Endothelial cell of umbilical vein (primary cell): ENCODE data around the gene TXNRD1. TPM values are rescaled to one million over a fixed set of nuclear protein-coding genes. Genes with fewer than 3 reads are reported as not detected.

Experiments used
- BruUV-seq: library from RNA; stranded (reverse); fragments of 400-500 nt; replicated peaks from 2 replicates; lab custom pipeline; 2021; lab: Mats Ljungman, UMichigan
- CTCF ChIA-PET: fragments of 300-600, 350-600 bp; sonication (Branson Sonifier 250); formaldehyde crosslinking; loops from one replicate; lab custom pipeline; 2021; ENCODE audit warnings: antibody characterized with exemption, inconsistent platforms; lab: Charles Lee
- POLR2A ChIA-PET: fragments of 300-600, 350-600 bp; sonication (Branson Sonifier 250); formaldehyde crosslinking; loops from one replicate; lab custom pipeline; 2021; ENCODE audit warnings: antibody characterized with exemption, inconsistent platforms; lab: Charles Lee
- DNase-seq: peaks from one replicate; pipeline ENCODE4 v3.0.0-alpha.2; 2011; ENCODE audit warnings: low read depth, low spot score
- FAIRE-seq: peaks from 2 replicates; lab custom pipeline; 2011; peaks lifted over from hg19 to GRCh38; lab: Jason Lieb, UNC
- H2AFZ ChIP-seq: 2 replicates; pipeline ENCODE4 v1.6.0; 2012; ENCODE audit warnings: low read depth, low read length, control low read depth, inconsistent platforms
- H3K27ac ChIP-seq: 2 replicates; pipeline ENCODE4 v1.5.1; 2011; ENCODE audit warnings: low read depth, mild to moderate bottlenecking, control low read depth, low read length, moderate library complexity; ENCODE audit not compliant: insufficient read depth
- H3K27me3 ChIP-seq, 2 experiments: 2 replicates each; pipeline versions ENCODE4 v1.6.0 to v1.6.1; 2011; ENCODE audit warnings: low read length in 2 of 2, mixed read lengths in 1 of 2; ENCODE audit not compliant: control insufficient read depth in 2 of 2, insufficient read depth in 2 of 2
- H3K36me3 ChIP-seq, 2 experiments: 2 replicates in 1 of 2; 3 replicates in 1 of 2; pipeline ENCODE4 v1.5.1; 2011; ENCODE audit warnings: low read length in 2 of 2, mild to moderate bottlenecking in 1 of 2, moderate library complexity in 1 of 2; ENCODE audit not compliant: control insufficient read depth in 2 of 2, insufficient read depth in 2 of 2; ENCODE audit errors: extremely low read depth in 1 of 2
- H3K4me1 ChIP-seq: 3 replicates; pipeline ENCODE4 v1.5.1; 2011; ENCODE audit warnings: mild to moderate bottlenecking, low read length; ENCODE audit not compliant: control insufficient read depth, insufficient read depth; ENCODE audit errors: extremely low read depth
- H3K4me2 ChIP-seq: 2 replicates; pipeline ENCODE4 v1.6.1; 2011; ENCODE audit warnings: low read length, control low read depth, mixed read lengths; ENCODE audit not compliant: insufficient read depth
- H3K4me3 ChIP-seq, 3 experiments: fragments of 200-600 bp in 1 of 3; sonication (generic), shearing (Covaris generic) in 1 of 3; replicated peaks in 1 of 3; 2 replicates each; pipeline ENCODE4 v1.5.1; 2011 to 2016; ENCODE audit warnings: control low read depth in 3 of 3, low read length in 3 of 3, mild to moderate bottlenecking in 2 of 3, inconsistent platforms in 1 of 3, low read depth in 1 of 3, moderate library complexity in 1 of 3; ENCODE audit not compliant: insufficient read depth in 1 of 3
- H3K79me2 ChIP-seq: 2 replicates; pipeline ENCODE4 v1.6.0; 2012; ENCODE audit warnings: low read length, inconsistent platforms; ENCODE audit not compliant: control insufficient read depth, insufficient read depth
- H3K9ac ChIP-seq: replicated peaks from 2 replicates; pipeline ENCODE3; 2011; ENCODE audit warnings: low read length, control low read depth; ENCODE audit not compliant: insufficient read depth; ENCODE audit errors: extremely low read depth
- H3K9me1 ChIP-seq: replicated peaks from 3 replicates; pipeline ENCODE4 v1.6.0; 2011; ENCODE audit warnings: mild to moderate bottlenecking, low read length; ENCODE audit not compliant: control insufficient read depth, insufficient read depth; ENCODE audit errors: extremely low read depth
- H3K9me3 ChIP-seq: replicated peaks from 2 replicates; pipeline ENCODE4 v1.5.1; 2012; ENCODE audit warnings: low read length, inconsistent platforms; ENCODE audit not compliant: control insufficient read depth, insufficient read depth
- H4K20me1 ChIP-seq: replicated peaks from 2 replicates; pipeline ENCODE3; 2011; ENCODE audit warnings: mild to moderate bottlenecking, low read length; ENCODE audit not compliant: control insufficient read depth, insufficient read depth; ENCODE audit errors: extremely low read depth
- CTCF ChIP-seq, 2 donors: IDR thresholded peaks; 1 replicate in 1 of 2; 2 replicates in 1 of 2; pipeline ENCODE4 v1.5.1; 2011; ENCODE audit warnings: low read length in 2 of 2, mild to moderate bottlenecking in 2 of 2, moderate library complexity in 2 of 2, control low read depth in 1 of 2, inconsistent platforms in 1 of 2, low read depth in 1 of 2; ENCODE audit not compliant: insufficient read depth in 1 of 2; ENCODE audit errors: extremely low read depth in 1 of 2
- EZH2 ChIP-seq: IDR thresholded peaks from 2 replicates; pipeline ENCODE4 v1.6.1; 2012; ENCODE audit warnings: borderline replicate concordance, low read depth, mild to moderate bottlenecking, moderate library complexity, low read length, inconsistent platforms; ENCODE audit not compliant: severe bottlenecking
- FOS ChIP-seq: IDR thresholded peaks from 2 replicates; pipeline ENCODE4 v1.6.1; 2011; ENCODE audit warnings: mild to moderate bottlenecking, low read length, moderate library complexity, borderline replicate concordance; ENCODE audit not compliant: insufficient read depth
- GATA2 ChIP-seq: IDR thresholded peaks from 2 replicates; pipeline ENCODE4 v1.7.0; 2011; ENCODE audit warnings: low read depth, mild to moderate bottlenecking, moderate library complexity, mixed read lengths, low read length; ENCODE audit not compliant: insufficient read length, insufficient read depth
- JUN ChIP-seq: IDR thresholded peaks from 2 replicates; pipeline ENCODE4 v1.6.1; 2011; ENCODE audit warnings: borderline replicate concordance, low read depth; ENCODE audit not compliant: insufficient read length, insufficient read depth
- MYC ChIP-seq: IDR thresholded peaks from one replicate; pipeline ENCODE4 v1.6.1; 2011; ENCODE audit warnings: mild to moderate bottlenecking, low read depth, low read length
- POLR2A ChIP-seq: IDR thresholded peaks from 2 replicates; pipeline ENCODE4 v1.6.1; 2012; ENCODE audit warnings: low read depth, mild to moderate bottlenecking, control low read depth, low read length
- POLR2AphosphoS5 ChIP-seq: IDR thresholded peaks from 2 replicates; pipeline ENCODE4 v1.6.1; 2012; ENCODE audit warnings: low read depth, mild to moderate bottlenecking, control low read depth, low read length, moderate library complexity; ENCODE audit not compliant: insufficient read depth
- dilution Hi-C: fragments of 300-500 bp; cut with MboI; formaldehyde crosslinking; loops from one replicate; pipeline ENCODE4 v1.15.0; 2019; ENCODE audit warnings: low sequenced_read_pairs; ENCODE audit not compliant: extremely low pct_ligation_motif_present
- intact Hi-C: fragments of 100-400 bp; cut with micrococcal nuclease; formaldehyde crosslinking; loops from one replicate; pipeline ENCODE4 v1.10.0; 2022
- polyA plus RNA-seq, 4 experiments: library from polyadenylated mRNA; depleted of rRNA in 3 of 4; stranded (reverse) in 3 of 4; unstranded in 1 of 4; fragments of >200 nt; gene quantifications; 2 replicates each; pipeline versions ENCODE4 v1.2.1 to v1.2.3, GENCODE V29; 2011 to 2012; ENCODE audit warnings: missing spikeins in 1 of 4
- total RNA-seq: library from RNA; stranded (reverse); gene quantifications from 2 replicates; pipeline ENCODE4 v1.2.3, GENCODE V29; 2021
- TF ChIP-seq, protein P1 (sequence below): IDR thresholded peaks from 2 replicates; pipeline ENCODE4 v1.6.1; 2011; ENCODE audit not compliant: insufficient read depth, insufficient read length

The TXNRD1 gene
- total and polyA plus RNA-seq, 2 donors (not counting 3 experiments of a cell fraction or from before 2014, with no cell fraction given) = 309 to 566 TPM

DNA sequence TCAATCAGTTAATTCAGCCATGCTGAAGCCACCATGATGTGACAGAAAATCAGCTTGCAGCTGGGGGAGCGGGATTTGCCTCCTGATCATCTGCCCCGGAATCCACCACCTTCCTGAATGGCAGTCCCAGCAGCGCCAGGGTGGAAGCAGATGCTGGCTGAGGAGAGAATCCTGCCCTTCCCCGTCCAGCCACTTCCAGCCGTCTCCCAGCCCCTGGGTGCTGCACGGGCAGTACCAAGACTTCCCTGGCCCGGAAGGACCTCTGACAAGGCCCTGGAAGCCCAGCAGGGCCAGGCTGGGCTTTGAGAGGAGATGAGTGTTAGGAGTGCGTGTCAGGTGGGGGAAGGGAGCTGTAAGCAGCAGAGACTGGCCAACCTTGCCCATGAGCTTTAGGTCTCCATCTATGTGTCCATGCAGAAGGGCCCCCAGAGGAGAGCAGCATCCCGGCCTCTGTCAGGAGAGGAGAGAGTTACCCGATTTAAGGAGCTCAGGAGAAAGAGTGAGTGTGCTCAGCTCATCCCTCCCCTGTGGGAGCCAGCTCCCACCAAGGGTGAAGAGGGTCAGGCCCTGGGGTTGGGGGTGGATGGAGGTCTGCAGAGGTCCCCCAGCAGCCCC is 157.2 kb downstream of the TXNRD1 start:
- DNase-seq = no peak
- H3K9ac ChIP-seq = no peak overlapping the region
- ChIA-PET POLR2A (no interaction called here), CTCF (interaction anchor here (1.1 to 2.7 kb wide), 4 partner anchors 9 to 681 kb away, joined by 3 to 28 read pairs (median 4); no protein-coding TSS in a partner anchor)
- no peak for FAIRE-seq
- no peaks in the 10 kb centered on the region for H3K9me1 ChIP-seq
- H3K9me3 ChIP-seq = peaks cover 3% of the 10 kb centered on the region
- TF ChIP-seq GATA2 (no peak), FOS (no peak), MYC (no peak), CTCF (IDR thresholded peaks at IDR 0.05; ENCODE audit: extremely low read depth in 1 of 2, insufficient read depth in 1 of 2, low read depth in 1 of 2, low read length in 2 of 2) (no peak), POLR2AphosphoS5 (no peak), POLR2A (no peak), JUN (no peak), EZH2 (no peak)
- TF ChIP-seq, protein P1, sequence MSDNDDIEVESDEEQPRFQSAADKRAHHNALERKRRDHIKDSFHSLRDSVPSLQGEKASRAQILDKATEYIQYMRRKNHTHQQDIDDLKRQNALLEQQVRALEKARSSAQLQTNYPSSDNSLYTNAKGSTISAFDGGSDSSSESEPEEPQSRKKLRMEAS = no peak
- no peak overlapping the region for H3K4me2 ChIP-seq
- no peaks in the 10 kb centered on the region for H4K20me1 ChIP-seq
- peaks cover 20% of the 10 kb centered on the region for H3K4me1 ChIP-seq
- no peak overlapping the region for H3K4me3 ChIP-seq
- H2AFZ ChIP-seq = no peak overlapping the region
- dilution Hi-C loops = no loop called here
- BruUV-seq = no TSS peak
- H3K27me3 ChIP-seq = no peaks in the 10 kb centered on the region
- intact Hi-C loops = loop anchor here (5.0 kb wide), 1 partner anchor 584 kb away; the partner anchor contains the start of gene SLC41A2
- H3K36me3 ChIP-seq = no peaks in the 10 kb centered on the region
- H3K27ac ChIP-seq = no peak overlapping the region
- H3K79me2 ChIP-seq = no peaks in the 10 kb centered on the region
